KMS-11 (cell line): ENCODE measurements around the gene ZNF548.
A peak's percentile ranks its signal among the peaks of the same experiment; 100 is the strongest.

Experiments
- H2AFZ ChIP-seq: fragments of 200-600 bp; sonication (generic); 2 replicates; pipeline ENCODE4 v1.6.1; 2016; ENCODE audit warnings: antibody characterized with exemption, mixed run types, low read depth
- H3K27ac ChIP-seq: fragments of 200-600 bp; sonication (generic); 2 replicates; pipeline ENCODE4 v1.6.1; 2016; ENCODE audit warnings: mild to moderate bottlenecking, mixed run types
- H3K27me3 ChIP-seq: fragments of 200-600 bp; sonication (generic); 2 replicates; pipeline ENCODE4 v1.6.1; 2017; ENCODE audit warnings: mild to moderate bottlenecking, low read depth, mixed run types, moderate library complexity; ENCODE audit not compliant: insufficient read depth
- H3K36me3 ChIP-seq: fragments of 200-600 bp; sonication (generic); 2 replicates; pipeline ENCODE4 v1.6.1; 2017; ENCODE audit warnings: mild to moderate bottlenecking, mixed run types; ENCODE audit not compliant: insufficient read depth
- H3K4me1 ChIP-seq: fragments of 200-600 bp; sonication (generic); 2 replicates; pipeline ENCODE4 v1.6.1; 2016; ENCODE audit warnings: mild to moderate bottlenecking, low read depth, mixed run types; ENCODE audit not compliant: poor library complexity, severe bottlenecking
- H3K4me2 ChIP-seq: fragments of 200-600 bp; sonication (generic); 2 replicates; pipeline ENCODE4 v1.7.0; 2016; ENCODE audit warnings: mild to moderate bottlenecking, mixed run types
- H3K4me3 ChIP-seq: fragments of 200-600 bp; sonication (generic); IDR thresholded peaks from 2 replicates; pipeline ENCODE4 v1.6.1; 2017; ENCODE audit warnings: low read depth, low read length, mixed read lengths; ENCODE audit not compliant: insufficient read depth
- H3K79me2 ChIP-seq: fragments of 200-600 bp; sonication (generic); 2 replicates; pipeline ENCODE4 v1.6.1; 2016; ENCODE audit warnings: low read depth, mixed run types; ENCODE audit not compliant: insufficient read depth
- H3K9ac ChIP-seq: fragments of 200-600 bp; sonication (generic); 2 replicates; pipeline ENCODE4 v1.6.1; 2016; ENCODE audit warnings: mild to moderate bottlenecking, mixed run types
- H4K20me1 ChIP-seq: fragments of 200-600 bp; sonication (generic); 2 replicates; pipeline ENCODE4 v1.6.1; 2016; ENCODE audit warnings: mild to moderate bottlenecking, mixed run types; ENCODE audit not compliant: insufficient read depth
- TF ChIP-seq, protein P1 (sequence below): fragments of 200-600 bp; sonication (generic); conservative IDR thresholded peaks from 2 replicates; pipeline ENCODE4 v1.6.1; 2017; ENCODE audit warnings: low read depth, mild to moderate bottlenecking, antibody characterized with exemption, low read length, moderate library complexity, mixed read lengths

The ZNF548 gene

DNA sequence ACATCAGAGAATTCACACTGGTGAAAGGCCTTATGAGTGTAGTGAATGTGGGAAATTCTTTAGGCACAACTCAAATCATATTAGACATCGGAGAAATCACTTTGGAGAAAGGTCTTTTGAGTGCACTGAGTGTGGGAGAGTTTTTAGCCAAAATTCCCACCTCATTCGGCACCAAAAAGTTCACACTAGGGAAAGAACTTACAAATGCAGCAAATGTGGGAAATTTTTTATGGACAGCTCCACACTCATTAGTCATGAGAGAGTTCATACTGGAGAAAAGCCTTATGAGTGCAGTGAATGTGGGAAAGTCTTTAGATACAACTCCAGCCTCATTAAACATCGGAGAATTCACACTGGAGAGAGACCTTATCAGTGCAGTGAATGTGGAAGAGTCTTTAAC is 31.4 kb downstream of the ZNF548 start:
- TF ChIP-seq, protein P1, sequence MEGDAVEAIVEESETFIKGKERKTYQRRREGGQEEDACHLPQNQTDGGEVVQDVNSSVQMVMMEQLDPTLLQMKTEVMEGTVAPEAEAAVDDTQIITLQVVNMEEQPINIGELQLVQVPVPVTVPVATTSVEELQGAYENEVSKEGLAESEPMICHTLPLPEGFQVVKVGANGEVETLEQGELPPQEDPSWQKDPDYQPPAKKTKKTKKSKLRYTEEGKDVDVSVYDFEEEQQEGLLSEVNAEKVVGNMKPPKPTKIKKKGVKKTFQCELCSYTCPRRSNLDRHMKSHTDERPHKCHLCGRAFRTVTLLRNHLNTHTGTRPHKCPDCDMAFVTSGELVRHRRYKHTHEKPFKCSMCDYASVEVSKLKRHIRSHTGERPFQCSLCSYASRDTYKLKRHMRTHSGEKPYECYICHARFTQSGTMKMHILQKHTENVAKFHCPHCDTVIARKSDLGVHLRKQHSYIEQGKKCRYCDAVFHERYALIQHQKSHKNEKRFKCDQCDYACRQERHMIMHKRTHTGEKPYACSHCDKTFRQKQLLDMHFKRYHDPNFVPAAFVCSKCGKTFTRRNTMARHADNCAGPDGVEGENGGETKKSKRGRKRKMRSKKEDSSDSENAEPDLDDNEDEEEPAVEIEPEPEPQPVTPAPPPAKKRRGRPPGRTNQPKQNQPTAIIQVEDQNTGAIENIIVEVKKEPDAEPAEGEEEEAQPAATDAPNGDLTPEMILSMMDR, result no peak

DNA sequence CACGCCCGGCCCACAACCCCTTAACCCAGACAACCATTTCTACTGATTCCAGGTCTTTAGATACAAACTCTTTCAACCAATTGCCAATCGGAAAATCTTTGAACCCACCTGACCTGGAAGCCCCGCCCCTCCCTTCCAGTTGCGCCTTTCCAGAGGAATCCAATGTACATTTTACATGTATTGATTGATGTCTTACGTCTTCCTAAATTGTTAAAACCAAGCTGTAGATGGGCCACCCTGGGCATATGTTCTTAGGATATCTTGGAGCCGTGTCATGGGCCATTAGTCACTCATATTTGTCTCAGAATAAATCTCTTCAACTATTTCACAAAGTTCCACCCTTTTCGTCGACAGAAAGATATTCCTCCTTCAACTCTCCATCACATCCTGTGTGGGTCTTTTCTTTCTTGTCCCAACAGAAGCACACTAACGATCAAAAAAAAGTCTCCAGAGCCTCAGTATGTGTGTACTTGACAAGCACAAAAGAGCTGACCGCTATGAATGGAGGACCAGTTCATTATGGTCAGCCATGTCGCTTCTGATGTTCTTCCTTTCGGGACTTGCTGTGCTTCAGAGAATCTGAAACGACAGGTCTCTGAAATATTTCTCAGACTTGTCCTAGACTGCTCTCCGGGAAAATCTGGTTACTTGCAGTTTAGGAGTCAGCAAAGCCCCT is 44.9 kb downstream of the ZNF548 start:
- no peaks in the 10 kb centered on the region for H3K27me3 ChIP-seq
- H3K9ac ChIP-seq, result peak overlapping the region; percentile 71; the same call in 1 of the 2 replicates
- H3K79me2 ChIP-seq, result peaks cover 18% of the 10 kb centered on the region; the same call in 1 of the 2 replicates
- H3K4me2 ChIP-seq, result peak overlapping the region; percentile 67
- TF ChIP-seq, protein P1, result no peak
- H4K20me1 ChIP-seq, result no peaks in the 10 kb centered on the region
- H3K4me1 ChIP-seq, result peaks cover 7% of the 10 kb centered on the region
- H3K4me3 ChIP-seq, result no peak overlapping the region
- no peak overlapping the region for H3K27ac ChIP-seq
- no peaks in the 10 kb centered on the region for H3K36me3 ChIP-seq
- peak overlapping the region; percentile 81 for H2AFZ ChIP-seq

More for the DNA sequence above, 31.4 kb downstream of the ZNF548 start:
- H3K36me3 ChIP-seq, result peaks cover 33% of the 10 kb centered on the region; the same call in 1 of the 2 replicates
- no peak overlapping the region for H3K9ac ChIP-seq
- H3K4me2 ChIP-seq, result no peak overlapping the region
- no peak overlapping the region for H3K4me3 ChIP-seq
- no peak overlapping the region for H2AFZ ChIP-seq
- H3K79me2 ChIP-seq, result no peaks in the 10 kb centered on the region
- no peak overlapping the region for H3K27ac ChIP-seq
- no peaks in the 10 kb centered on the region for H4K20me1 ChIP-seq
- H3K27me3 ChIP-seq, result no peaks in the 10 kb centered on the region
- no peaks in the 10 kb centered on the region for H3K4me1 ChIP-seq

DNA sequence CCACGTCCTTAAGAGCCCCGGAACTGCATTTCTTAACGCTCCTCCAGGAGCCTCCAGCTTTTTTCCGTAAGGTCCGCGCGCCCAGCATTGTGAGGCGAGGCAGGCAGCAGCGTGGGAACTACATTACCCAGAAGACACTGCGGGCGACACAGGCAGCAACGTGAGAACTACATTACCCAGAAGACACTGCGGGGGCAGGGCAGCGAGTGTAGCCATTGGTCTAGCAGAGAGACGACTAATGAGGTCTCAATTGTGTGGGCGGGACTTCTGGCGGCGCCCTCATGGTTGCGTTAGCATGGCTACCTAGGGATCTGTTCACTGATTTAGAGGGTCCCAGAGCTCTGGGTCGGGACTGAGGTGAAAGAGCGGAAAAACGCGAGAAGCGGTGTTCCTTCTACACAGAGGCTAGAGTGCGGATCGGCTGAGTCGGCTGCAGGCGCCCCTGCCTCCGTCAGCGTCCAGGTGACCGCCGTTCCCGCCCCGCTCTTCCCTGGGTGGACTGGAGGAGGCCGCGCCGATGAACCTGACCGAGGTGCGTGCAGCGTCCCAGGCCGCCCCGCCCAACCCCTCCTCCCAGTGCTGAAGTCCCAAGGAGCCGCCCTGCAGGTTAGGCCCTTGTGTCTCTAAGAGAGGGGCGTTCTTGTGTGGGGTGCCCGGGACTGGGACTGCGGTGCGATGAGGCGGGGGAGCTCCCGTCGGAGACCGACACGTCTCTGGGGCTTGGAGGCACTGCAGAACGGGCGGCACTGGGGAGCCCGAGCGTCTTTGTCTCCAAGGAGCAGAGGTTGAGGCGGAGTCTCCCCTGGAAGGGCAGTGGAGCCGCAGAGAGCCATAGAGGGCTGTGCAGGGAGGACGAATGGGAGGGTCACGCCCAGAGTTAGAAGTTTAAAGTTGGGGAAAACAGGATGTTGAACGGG is 45.7 kb downstream of the ZNF548 start, which contains the start of gene ZNF749:
Gene ZNF749 (plus strand): TSS at position 264 of the 917 bp plus-strand sequence. CDS start 254 bp downstream, at position 518.
- Histone ChIP-seq H3K4me2 (peak within 1 kb of the TSS; percentile 81), H2AFZ (peak within 1 kb of the TSS; percentile 81), H3K4me3 (peak within 1 kb of the TSS; percentile 23), H3K4me1 (peaks cover 7% of the 10 kb centered on the region), H3K27me3 (no peaks in the 10 kb centered on the region), H3K36me3 (no peaks in the 10 kb centered on the region; the same call in 1 of the 2 replicates), H3K27ac (peak within 1 kb of the TSS; percentile 46; the same call in 1 of the 2 replicates), H3K79me2 (peaks cover 18% of the 10 kb centered on the region; the same call in 1 of the 2 replicates), H4K20me1 (no peaks in the 10 kb centered on the region), H3K9ac (peak within 1 kb of the TSS; percentile 71)
- TF ChIP-seq, protein P1, result no peak

DNA sequence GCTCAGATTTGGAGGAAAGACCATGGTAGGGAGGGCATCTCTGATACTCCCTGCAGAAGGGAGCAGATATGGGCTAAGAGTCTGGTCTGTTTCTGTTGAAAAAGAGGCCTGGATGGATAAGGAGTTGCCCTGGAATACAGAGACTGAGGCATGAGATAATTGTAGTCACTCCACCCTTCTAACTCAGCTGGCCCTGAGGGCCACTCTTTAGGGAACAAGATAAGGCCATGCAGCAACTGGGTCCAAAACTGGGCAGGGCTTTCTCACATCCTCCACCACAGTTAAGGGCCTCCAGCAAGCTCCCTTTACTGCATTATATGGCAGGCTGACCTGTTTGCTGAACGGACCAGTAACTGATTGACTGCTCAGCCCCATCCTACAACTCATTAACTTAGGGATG is 46.8 kb downstream of the ZNF548 start:
- Histone ChIP-seq H3K79me2 (peaks cover 18% of the 10 kb centered on the region; the same call in 1 of the 2 replicates), H4K20me1 (no peaks in the 10 kb centered on the region)

More for the DNA sequence above, 46.8 kb downstream of the ZNF548 start:
- Histone ChIP-seq H2AFZ (no peak overlapping the region), H3K9ac (no peak overlapping the region), H3K27ac (no peak overlapping the region), H3K4me1 (peaks cover 7% of the 10 kb centered on the region), H3K4me3 (peak overlapping the region; percentile 23), H3K4me2 (peak overlapping the region; percentile 81), H3K36me3 (no peaks in the 10 kb centered on the region; the same call in 1 of the 2 replicates), H3K27me3 (no peaks in the 10 kb centered on the region)
- TF ChIP-seq, protein P1, result no peak
